Activated T-helper 1 cell treated with anti-CD3 and anti-CD28 coated beads, Interleukin-2, amount 50 U/mL, for 16 hours (primary cell): ENCODE data around the gene MRPL20.
"Not testable (repeated sequence)": the region's sequence is repeated elsewhere in the genome, so short reads cannot be mapped to it uniquely, and the experiment has no call there.

Source experiments
- DNase-seq, 2 donors: peaks; one replicate each; pipeline ENCODE4 v3.0.0-alpha.2; 2020; ENCODE audit warnings: low read depth in 1 of 2, low spot score in 1 of 2

The MRPL20 gene

GRCh38 chr1:1387098-1388077 lies 19.7 kb downstream of the MRPL20 start:
- no peak for DNase-seq

GRCh38 chr1:1385931-1386330 lies 21.2 kb downstream of the MRPL20 start:
- no peak for DNase-seq

GRCh38 chr1:1385339-1385738 lies 21.8 kb downstream of the MRPL20 start:
- not testable (repeated sequence) for DNase-seq

- DNase-seq = no peak
These were observed 25.8 kb downstream of the MRPL20 start for GRCh38 chr1:1381294-1381693.

GRCh38 chr1:1380860-1381259 lies 26.2 kb downstream of the MRPL20 start:
- DNase-seq = no peak

- no peak for DNase-seq
These were observed 29.4 kb downstream of the MRPL20 start for GRCh38 chr1:1377540-1378205.

- DNase-seq = no peak
These were observed 30.4 kb downstream of the MRPL20 start for GRCh38 chr1:1376551-1377226.

GRCh38 chr1:1374929-1375662 lies 32.0 kb downstream of the MRPL20 start, which contains the start of gene AURKAIP1:
Gene AURKAIP1, minus strand, starts transcription at chr1:1375207. Its CDS starts 451 bp downstream, at chr1:1374756.
- DNase-seq = peak; percentile 89 to 93

GRCh38 chr1:1374589-1374928 lies 32.5 kb downstream of the MRPL20 start:
- DNase-seq = no peak

- no peak for DNase-seq
These were observed 33.1 kb downstream of the MRPL20 start for GRCh38 chr1:1373815-1374588.

GRCh38 chr1:1373051-1373814 lies 33.9 kb downstream of the MRPL20 start:
- no peak for DNase-seq

- DNase-seq = peak; percentile 67 to 69
These were observed 35.1 kb downstream of the MRPL20 start for GRCh38 chr1:1371746-1372711.

GRCh38 chr1:1371364-1371745 lies 35.7 kb downstream of the MRPL20 start:
- DNase-seq = peak in 1 of 2 donors; percentile 48

- no peak for DNase-seq
These were observed 36.3 kb downstream of the MRPL20 start for GRCh38 chr1:1370771-1371300.

GRCh38 chr1:1370094-1370493 lies 37.0 kb downstream of the MRPL20 start:
- not testable (repeated sequence) for DNase-seq

- DNase-seq = no peak
These were observed 39.8 kb downstream of the MRPL20 start for GRCh38 chr1:1367315-1367714.

GRCh38 chr1:1366699-1367066 lies 40.4 kb downstream of the MRPL20 start:
- DNase-seq = no peak
